HG03280 (cell line): Measurements from ENCODE around the gene SYT12.
"Not testable (repeated sequence)": the region's sequence is repeated elsewhere in the genome, so short reads cannot be mapped to it uniquely, and the experiment has no call there.

Experiments
- ATAC-seq: cut with Tn5 transposase; IDR thresholded peaks from one replicate; pipeline ENCODE4 v1.9.1; 2021; ENCODE audit warnings: mild to moderate bottlenecking, moderate library complexity; ENCODE audit not compliant: unreplicated experiment

SYT12 gene

GRCh38 chr11:66992041-66992440 lies 30.9 kb upstream of the SYT12 start:
- no peak for ATAC-seq

DNA sequence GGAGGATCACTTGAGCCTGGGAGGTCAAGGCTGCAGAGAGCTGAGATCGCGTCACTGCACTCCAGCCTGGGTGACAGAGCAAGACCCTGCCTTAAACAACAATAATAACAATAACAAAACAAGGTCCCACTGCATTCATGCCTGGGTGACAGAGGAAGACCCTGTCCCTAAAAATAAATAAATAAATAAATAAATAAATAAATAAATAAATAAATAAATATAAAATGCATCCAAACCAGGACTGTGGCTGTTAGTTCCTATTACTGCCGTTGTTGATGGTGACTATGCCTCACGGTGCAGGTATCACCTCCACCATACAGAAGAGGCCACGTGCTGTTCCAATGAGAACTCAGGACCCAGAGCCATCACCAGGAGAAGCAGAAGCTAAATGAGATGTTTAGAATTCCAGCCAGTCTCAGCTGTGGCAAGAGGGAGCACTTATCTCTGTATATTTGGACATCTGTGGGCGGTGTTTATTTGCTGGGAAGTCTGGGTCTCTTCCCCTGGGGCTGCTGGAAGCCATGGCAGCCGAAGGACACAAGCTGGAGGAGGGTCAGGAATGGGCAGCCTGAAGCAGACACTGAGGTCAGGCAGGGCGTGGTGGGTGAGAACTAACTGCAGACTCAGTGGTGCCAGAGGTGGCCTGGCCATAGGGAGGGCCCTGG lies 26.2 kb upstream of the SYT12 start:
- ATAC-seq, result no peak

GRCh38 chr11:66999555-66999954 lies 23.4 kb upstream of the SYT12 start:
- no peak for ATAC-seq

GRCh38 chr11:67001332-67001731 lies 21.6 kb upstream of the SYT12 start:
- no peak for ATAC-seq

- ATAC-seq, result no peak
Observed at GRCh38 chr11:67002297-67002913, 20.5 kb upstream of the SYT12 start.

DNA sequence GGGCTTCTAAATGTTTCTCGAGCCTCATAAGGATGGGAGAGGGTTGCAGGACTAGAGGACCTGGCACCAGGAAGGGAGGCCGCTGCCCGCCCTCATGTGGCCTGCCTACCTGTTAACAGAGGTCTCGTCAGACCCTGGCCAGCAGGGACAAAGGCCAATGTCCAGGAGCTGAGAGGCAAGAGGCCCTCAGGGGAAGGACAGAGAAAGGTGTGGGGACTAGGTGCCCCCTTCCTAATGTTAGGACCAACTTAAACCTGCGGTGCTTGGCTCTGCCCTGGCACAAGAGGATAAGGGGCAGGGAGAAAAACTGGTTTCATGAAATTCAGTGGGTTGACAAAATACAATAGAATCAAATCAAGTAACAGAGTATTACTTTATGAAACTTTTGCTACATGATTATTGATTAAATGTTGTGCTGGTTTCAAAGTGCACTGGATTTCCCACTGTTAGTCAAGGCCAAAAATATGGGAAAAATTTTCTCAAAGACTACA lies 20.0 kb upstream of the SYT12 start:
- ATAC-seq, result no peak

DNA sequence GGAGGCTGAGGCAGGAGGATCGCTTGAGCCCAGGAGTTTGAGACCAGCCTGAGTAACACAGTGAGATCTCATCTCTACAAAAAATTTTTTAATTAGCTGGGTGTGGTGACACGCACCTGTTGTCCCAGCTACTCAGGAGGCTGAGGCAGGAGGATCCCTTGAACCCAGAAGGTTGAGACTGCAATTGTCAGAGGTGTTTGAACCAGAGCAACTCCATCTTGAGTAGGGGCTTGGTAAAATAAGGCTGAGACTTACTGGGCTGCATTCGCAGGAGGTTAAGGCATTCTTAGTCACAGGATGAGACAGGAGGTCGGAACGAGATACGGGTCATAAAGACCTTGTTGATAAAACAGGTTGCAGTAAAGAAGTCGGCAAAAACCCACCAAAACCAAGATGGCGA lies 17.7 kb upstream of the SYT12 start:
- ATAC-seq, result not testable (repeated sequence)

GRCh38 chr11:67006029-67006884 lies 16.7 kb upstream of the SYT12 start:
- no peak for ATAC-seq

GRCh38 chr11:67007126-67007525 lies 15.8 kb upstream of the SYT12 start:
- no peak for ATAC-seq

- ATAC-seq, result no peak
Observed at GRCh38 chr11:67010296-67010905, 12.5 kb upstream of the SYT12 start.

DNA sequence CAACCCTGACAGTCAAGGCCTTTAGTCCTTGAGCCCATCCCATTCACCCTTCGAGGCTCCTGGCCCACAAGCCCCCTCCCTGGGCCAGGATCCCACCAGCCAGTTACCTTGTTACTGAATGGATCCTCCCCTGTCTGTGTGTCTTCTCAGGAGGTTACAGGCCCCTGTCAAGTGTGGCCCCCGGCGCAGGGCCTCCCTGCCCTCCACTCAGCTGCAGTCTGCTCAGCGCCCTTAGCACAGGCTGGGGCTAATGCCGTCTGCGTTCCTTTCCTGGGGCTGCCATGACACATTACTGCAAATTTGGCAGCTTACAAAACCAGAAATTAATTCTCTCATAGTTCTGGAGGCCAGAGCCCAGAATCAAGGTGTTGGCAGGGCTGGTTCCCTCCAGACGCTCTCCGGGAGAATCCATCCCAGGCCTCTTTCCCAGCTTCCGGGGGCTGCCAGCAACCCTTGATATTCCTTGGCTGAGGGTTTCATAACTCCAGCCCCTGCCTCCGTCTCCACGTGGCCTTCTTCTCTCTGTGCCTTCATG lies 9.4 kb upstream of the SYT12 start:
- no peak for ATAC-seq

- ATAC-seq, result no peak
Observed at GRCh38 chr11:67014343-67014742, 8.6 kb upstream of the SYT12 start.

- ATAC-seq, result no peak
Observed at GRCh38 chr11:67015048-67015447, 7.9 kb upstream of the SYT12 start.

DNA sequence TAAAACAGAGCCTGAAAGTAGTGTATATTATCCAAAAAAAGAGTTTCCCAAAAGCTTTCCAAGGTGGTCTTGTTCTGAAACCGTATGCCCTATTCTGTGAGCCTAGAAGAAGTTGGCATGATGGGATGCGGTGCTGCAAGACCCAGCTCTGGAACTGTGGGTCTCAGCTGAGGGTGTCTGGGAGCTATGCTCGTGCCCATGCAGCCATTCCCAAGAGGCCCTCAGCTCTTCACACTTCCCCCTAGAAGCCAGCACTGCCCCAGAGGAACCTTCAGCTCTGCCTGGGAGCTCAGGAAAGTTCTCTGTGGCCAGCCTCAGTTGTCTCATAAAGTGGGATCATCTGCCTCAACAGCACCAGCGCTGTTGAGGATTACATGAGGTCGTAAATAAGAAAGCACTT lies 6.4 kb upstream of the SYT12 start:
- ATAC-seq, result no peak

- ATAC-seq, result no peak
Observed at GRCh38 chr11:67020949-67021348, 2.0 kb upstream of the SYT12 start.

DNA sequence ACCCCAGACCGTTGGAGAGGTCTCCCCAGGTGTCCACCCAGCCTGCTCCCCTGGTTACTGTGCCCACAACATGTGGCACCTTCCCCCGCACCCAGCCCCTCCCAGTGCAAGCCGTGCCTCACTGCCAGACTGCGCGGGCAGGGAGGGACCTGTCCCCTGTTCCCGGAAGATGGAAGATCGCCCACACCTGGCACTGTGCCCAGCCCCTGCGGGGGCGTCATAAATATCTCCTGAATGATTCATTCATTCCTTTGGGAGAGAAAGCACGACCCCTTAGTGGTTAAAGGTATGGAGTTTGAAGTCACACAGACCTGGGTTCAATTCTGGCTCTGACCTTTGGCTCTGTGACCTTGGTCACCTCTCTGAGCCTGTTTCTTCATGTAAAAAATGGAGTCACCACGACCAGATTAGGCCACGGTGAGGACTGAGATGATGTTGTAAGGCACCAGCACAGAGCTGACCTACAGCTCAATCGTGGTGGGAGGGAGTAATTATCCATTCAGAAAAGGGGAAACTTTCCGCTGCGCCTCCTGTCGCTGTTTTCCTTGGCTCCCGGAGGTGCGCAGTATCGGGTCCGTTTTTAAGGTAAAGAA lies 497 bp upstream of the SYT12 start:
- ATAC-seq, result no peak

- no peak for ATAC-seq
Observed at GRCh38 chr11:67023957-67024353, 1.0 kb downstream of the SYT12 start.

- ATAC-seq, result no peak
Observed at GRCh38 chr11:67024410-67024809, 1.5 kb downstream of the SYT12 start.

DNA sequence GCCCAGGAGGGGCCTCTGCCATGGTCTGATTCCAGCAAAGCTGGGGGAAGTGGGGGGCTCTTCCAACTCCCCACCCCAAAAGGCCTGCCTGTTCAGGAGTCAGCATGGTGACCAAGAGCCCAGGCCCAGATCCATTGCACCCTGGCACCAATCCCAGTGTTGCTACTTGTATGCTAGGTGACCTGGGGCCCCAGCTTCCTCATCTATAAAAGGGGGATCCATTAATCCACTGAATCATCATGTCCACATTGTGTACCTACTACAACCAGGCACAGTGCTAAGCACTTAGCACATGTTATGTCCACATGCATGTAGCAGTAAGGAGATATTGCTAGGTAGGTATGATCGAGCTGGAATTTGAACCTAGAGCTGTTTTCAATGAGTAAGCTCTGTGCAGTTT lies 2.0 kb downstream of the SYT12 start:
- ATAC-seq, result no peak

DNA sequence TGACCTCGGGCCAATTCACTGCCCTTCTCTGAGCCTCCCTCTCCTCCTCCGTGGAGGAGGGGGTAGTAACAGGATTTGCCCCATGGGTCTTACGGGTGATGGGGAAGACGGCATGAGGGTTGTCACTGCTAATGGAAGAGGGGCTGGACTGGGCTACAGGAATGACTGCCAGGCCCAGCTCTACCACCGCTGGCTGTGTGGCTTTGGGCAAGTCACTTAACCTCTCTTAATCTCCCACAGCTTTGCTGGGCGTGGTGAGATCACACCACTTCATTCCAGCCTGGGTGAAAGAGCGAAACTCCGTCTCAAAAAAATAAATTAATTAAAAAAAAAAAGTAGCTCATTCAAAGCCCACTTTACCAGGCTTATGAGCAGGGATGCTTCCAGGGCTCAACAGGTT lies 2.8 kb downstream of the SYT12 start:
- no peak for ATAC-seq

GRCh38 chr11:67026941-67027340 lies 4.0 kb downstream of the SYT12 start:
- no peak for ATAC-seq
